Measurements from ENCODE around the gene CPVL.

The CPVL gene

GRCh38 chr7:29167721-29168120 is 21.4 kb upstream of the CPVL start:
- DNase-seq (ENCODE audit: low spot score in 2 of 2) (no peak), ATAC-seq (no peak)
- Mint-ChIP-seq H3K4me1 (no peaks in the 10 kb centered on the region), H3K4me3 (no peak overlapping the region), H3K27ac (no peak overlapping the region), H3K36me3 (no peaks in the 10 kb centered on the region), H3K9me3 (peaks cover 3% of the 10 kb centered on the region)

DNA sequence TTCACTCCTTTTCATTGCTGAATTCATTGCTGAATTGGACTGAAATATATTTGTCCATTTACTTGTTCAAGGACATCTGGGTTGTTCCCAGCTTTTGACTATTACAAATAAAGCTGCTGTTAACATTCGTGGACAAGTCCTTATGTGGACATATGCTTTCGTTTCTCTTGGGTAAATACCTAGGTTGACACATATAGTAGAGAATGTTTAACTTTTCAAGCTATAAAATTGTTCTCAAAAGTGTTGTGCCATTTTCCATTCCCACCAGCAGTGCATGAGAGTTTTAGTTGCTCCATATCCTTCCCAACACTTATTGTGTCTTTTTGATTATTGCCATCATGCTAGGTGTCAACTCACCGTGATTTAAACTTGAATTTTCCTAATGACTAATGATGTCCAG is 17.5 kb upstream of the CPVL start:
- no peaks in the 10 kb centered on the region for H3K4me1 Mint-ChIP-seq
- H3K9me3 Mint-ChIP-seq = peaks cover 3% of the 10 kb centered on the region
- DNase-seq (ENCODE audit: low spot score in 2 of 2) (no peak), ATAC-seq (no peak)
- no peak overlapping the region for H3K4me3 Mint-ChIP-seq
- no peaks in the 10 kb centered on the region for H3K36me3 Mint-ChIP-seq
- H3K27ac Mint-ChIP-seq = no peak overlapping the region

GRCh38 chr7:29162577-29162976 is 16.2 kb upstream of the CPVL start:
- DNase-seq (ENCODE audit: low spot score in 2 of 2) (no peak), ATAC-seq (no peak)
- no peaks in the 10 kb centered on the region for H3K36me3 Mint-ChIP-seq
- no peaks in the 10 kb centered on the region for H3K4me1 Mint-ChIP-seq
- H3K9me3 Mint-ChIP-seq = peaks cover 3% of the 10 kb centered on the region
- H3K4me3 Mint-ChIP-seq = no peak overlapping the region
- no peak overlapping the region for H3K27ac Mint-ChIP-seq

GRCh38 chr7:29161231-29161630 is 14.9 kb upstream of the CPVL start:
- no peak for ATAC-seq
- Mint-ChIP-seq H3K27ac (no peak overlapping the region), H3K4me3 (no peak overlapping the region), H3K9me3 (no peaks in the 10 kb centered on the region), H3K4me1 (peaks cover 9% of the 10 kb centered on the region), H3K36me3 (no peaks in the 10 kb centered on the region)
- no peak for DNase-seq (ENCODE audit: low spot score in 2 of 2)

DNA sequence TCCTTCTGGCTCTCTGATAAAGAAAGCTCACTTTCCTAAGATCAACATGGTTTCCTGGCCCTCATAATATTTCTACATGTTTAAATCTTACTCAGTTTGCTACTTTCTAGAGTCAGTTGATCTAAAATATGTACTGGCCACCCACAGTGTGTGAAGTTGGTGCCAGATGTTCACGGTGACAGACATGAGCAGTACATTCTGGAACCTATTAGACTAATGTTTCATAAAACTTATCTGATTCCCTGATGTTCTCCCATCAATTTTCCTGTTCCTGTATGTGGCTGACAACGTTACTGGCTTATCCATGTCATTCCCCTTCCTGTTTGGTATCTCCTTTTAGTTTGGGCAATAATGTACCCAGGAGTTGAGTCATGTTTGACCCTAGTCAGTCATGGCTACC is 13.7 kb upstream of the CPVL start:
- Mint-ChIP-seq H3K4me1 (peaks cover 9% of the 10 kb centered on the region), H3K9me3 (no peaks in the 10 kb centered on the region), H3K36me3 (no peaks in the 10 kb centered on the region), H3K27ac (no peak overlapping the region), H3K4me3 (no peak overlapping the region)
- ATAC-seq (no peak), DNase-seq (ENCODE audit: low spot score in 2 of 2) (peak in 1 of 2 donors; percentile 25)

DNA sequence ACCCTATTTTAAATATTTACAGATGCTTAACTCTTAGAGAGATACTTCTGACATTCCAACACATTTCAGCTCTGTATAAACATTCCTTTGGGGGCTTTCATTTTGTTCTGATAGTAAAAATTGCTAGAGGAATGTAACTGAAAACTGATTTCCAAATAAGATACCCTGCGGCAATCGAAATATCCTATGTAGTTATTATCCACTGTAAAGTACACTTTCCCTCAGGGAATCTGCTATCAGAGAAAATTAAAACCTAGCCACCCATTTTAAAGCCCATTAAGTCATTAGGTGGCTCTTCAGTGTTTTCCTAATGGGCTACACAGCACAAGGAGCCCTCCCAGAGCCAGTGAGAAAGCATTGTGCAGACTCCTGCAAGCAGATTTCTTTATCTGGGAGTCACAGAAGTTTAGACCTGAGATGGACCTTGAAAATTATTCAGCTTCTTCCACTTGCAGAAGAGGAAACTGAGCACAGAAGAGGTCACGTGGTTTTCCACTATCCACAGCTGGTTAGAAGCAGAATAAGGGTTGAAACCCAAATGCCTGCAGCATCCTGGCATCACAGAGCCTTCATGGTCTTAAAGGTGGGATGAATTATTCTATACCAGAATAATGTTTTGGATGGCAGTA is 12.6 kb upstream of the CPVL start:
- H3K4me1 Mint-ChIP-seq = peaks cover 9% of the 10 kb centered on the region
- no peaks in the 10 kb centered on the region for H3K36me3 Mint-ChIP-seq
- no peaks in the 10 kb centered on the region for H3K9me3 Mint-ChIP-seq
- DNase-seq (ENCODE audit: low spot score in 2 of 2) (peak in 1 of 2 donors; percentile 12), ATAC-seq (no peak)
- H3K27ac Mint-ChIP-seq = no peak overlapping the region
- H3K4me3 Mint-ChIP-seq = no peak overlapping the region

- H3K4me3 Mint-ChIP-seq = peak overlapping the region; percentile 18
- H3K27ac Mint-ChIP-seq = no peak overlapping the region
- DNase-seq (ENCODE audit: low spot score in 2 of 2) = peak in 1 of 2 donors; percentile 45
- peaks cover 9% of the 10 kb centered on the region for H3K4me1 Mint-ChIP-seq
- no peaks in the 10 kb centered on the region for H3K36me3 Mint-ChIP-seq
- no peak for ATAC-seq
- no peaks in the 10 kb centered on the region for H3K9me3 Mint-ChIP-seq
These were observed 10.6 kb upstream of the CPVL start for GRCh38 chr7:29156907-29157452.

GRCh38 chr7:29154076-29154475 is 7.7 kb upstream of the CPVL start:
- Mint-ChIP-seq H3K36me3 (no peaks in the 10 kb centered on the region), H3K27ac (no peak overlapping the region), H3K4me3 (no peak overlapping the region), H3K4me1 (peaks cover 9% of the 10 kb centered on the region), H3K9me3 (no peaks in the 10 kb centered on the region)
- ATAC-seq (no peak), DNase-seq (ENCODE audit: low spot score in 2 of 2) (peak in 1 of 2 donors; percentile 22)

DNA sequence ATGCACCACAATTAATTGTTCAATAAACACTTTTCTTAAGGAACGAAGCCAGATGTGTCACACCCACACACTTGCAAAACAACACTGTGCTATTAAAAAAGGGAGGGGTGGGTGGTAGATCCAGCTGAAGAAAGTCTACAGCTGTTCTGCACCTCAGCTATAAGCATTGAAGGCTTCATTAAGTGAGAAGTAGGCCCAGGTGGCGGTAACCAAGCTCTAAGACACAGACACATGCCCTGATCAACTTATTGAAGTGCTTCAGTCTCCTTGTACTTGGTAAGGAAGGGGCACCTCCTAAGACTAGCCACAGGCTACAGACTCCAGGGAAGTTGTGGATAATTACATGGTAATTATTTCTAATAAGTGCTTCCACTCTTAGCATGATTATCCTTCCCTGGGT is 4.5 kb upstream of the CPVL start:
- H3K4me3 Mint-ChIP-seq = no peak overlapping the region
- peaks cover 13% of the 10 kb centered on the region for H3K4me1 Mint-ChIP-seq
- no peak for ATAC-seq
- no peak overlapping the region for H3K27ac Mint-ChIP-seq
- H3K9me3 Mint-ChIP-seq = no peaks in the 10 kb centered on the region
- no peaks in the 10 kb centered on the region for H3K36me3 Mint-ChIP-seq
- DNase-seq (ENCODE audit: low spot score in 2 of 2) = peak in 1 of 2 donors; percentile 34

- Mint-ChIP-seq H3K36me3 (no peaks in the 10 kb centered on the region), H3K27ac (no peak overlapping the region), H3K4me1 (peaks cover 15% of the 10 kb centered on the region), H3K4me3 (no peak overlapping the region), H3K9me3 (no peaks in the 10 kb centered on the region)
- no peak for ATAC-seq
- peak in 1 of 2 donors; percentile 30 for DNase-seq (ENCODE audit: low spot score in 2 of 2)
These were observed 2.7 kb upstream of the CPVL start for GRCh38 chr7:29149036-29149435.

DNA sequence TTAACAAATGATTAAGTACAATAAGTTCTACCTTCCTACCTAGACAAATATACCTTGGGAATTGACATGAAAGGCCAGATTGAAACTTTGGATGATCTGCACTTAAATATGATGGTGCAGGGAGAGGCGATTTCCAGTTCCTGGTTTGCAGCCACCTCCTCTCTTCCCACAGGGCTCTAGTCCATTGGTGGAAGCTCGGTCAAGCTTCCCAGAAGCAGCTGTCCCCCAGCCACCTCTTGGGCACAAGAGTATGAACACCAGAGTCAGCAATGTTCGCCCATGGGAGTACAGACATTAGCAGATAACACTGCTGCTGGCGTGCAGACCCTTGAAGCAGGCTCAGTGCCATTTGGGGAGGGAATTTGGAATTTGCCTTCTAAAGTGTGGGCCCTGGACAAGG is 1.5 kb upstream of the CPVL start:
- no peak for ATAC-seq
- Mint-ChIP-seq H3K9me3 (no peaks in the 10 kb centered on the region), H3K4me1 (peaks cover 15% of the 10 kb centered on the region), H3K27ac (no peak overlapping the region), H3K4me3 (no peak overlapping the region), H3K36me3 (no peaks in the 10 kb centered on the region)
- DNase-seq (ENCODE audit: low spot score in 2 of 2) = peak in 1 of 2 donors; percentile 38

DNA sequence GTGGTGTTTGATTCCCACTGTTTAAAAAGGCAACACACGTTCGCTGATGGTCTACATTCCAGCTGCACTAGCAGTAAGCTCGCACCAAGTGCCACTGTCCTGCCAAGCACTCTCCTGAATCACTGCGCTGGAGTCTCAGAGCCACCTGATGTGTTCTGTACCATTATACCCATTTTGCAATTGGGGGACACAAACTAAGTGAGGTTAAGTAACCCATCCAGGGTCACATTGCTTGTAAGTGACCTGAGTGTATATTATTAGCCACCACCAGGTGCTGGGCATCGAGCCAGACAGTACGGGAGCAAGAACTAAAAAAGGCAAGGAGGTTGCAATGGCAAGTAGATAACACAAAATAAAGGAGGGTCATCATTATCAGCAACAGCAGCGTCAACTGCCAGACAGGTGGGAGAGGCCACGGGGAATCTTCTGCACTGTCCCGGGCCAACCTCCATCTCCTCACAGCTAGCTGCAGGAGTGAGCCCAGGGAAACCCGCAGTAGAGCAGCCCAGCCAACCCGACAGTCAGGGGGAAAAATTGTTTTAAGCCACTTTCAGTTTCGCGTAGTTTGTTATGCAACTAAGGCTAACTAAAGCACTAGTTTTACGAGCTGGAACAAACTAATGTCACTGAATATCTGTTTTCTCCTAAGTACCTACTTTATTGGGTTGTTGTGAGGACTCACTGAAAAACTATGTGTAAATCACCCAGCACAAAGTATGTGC is 712 bp upstream of the CPVL start:
- no peaks in the 10 kb centered on the region for H3K9me3 Mint-ChIP-seq
- H3K4me3 Mint-ChIP-seq = peak overlapping the region; percentile 40
- ATAC-seq (no peak), DNase-seq (ENCODE audit: low spot score in 2 of 2) (peak in 1 of 2 donors; percentile 40)
- H3K4me1 Mint-ChIP-seq = peaks cover 15% of the 10 kb centered on the region
- H3K27ac Mint-ChIP-seq = no peak overlapping the region
- no peaks in the 10 kb centered on the region for H3K36me3 Mint-ChIP-seq

DNA sequence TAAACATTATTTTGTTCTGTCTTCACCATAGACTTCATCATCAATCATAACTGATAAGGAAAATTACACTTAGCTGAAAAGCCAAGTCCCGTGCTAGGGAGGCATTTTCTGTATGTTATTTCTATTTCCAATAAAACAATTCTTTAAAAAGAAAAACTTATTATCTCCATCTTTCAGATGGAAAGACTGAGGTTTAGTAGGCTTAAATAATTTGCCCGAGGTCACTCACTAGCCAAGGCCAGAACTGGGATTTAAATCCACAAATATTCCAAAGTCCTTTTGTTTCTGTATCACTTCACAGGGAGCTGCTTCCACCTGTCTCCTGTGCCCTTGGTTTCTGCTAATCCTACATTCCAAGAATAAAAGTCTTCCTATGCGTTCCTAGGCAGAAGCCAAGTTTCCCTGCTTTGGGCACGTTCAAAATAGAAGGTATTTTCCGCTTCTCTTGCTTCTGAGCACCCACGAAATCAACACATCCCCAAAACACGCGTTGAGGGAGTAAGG is 732 bp downstream of the CPVL start:
- H3K4me1 Mint-ChIP-seq = peaks cover 15% of the 10 kb centered on the region
- H3K27ac Mint-ChIP-seq = no peak overlapping the region
- DNase-seq (ENCODE audit: low spot score in 2 of 2) = no peak
- no peak for ATAC-seq
- peak overlapping the region; percentile 40 for H3K4me3 Mint-ChIP-seq
- H3K36me3 Mint-ChIP-seq = no peaks in the 10 kb centered on the region
- H3K9me3 Mint-ChIP-seq = no peaks in the 10 kb centered on the region

DNA sequence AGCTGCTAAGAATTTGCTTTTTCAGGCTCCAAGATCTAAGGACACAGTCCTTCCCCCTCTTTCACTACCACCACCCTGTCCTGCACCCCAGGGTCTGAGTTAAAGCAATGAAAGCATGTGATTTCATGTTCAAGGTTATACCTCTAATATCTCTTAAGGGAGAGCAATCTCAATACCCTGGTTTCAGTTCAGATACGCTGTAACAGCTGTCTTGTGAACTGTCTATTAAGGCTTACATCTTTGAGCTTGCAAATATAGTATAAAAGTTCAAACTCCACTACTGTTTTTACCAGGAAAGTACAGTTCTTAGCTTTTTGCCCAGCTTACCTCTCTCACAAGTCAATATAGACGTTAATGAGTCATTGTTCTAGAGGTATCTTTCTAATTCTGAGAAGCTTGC is 2.6 kb downstream of the CPVL start:
- peak; percentile 80 for ATAC-seq
- no peaks in the 10 kb centered on the region for H3K9me3 Mint-ChIP-seq
- no peak overlapping the region for H3K4me3 Mint-ChIP-seq
- H3K36me3 Mint-ChIP-seq = no peaks in the 10 kb centered on the region
- peak in 1 of 2 donors; percentile 41 for DNase-seq (ENCODE audit: low spot score in 2 of 2)
- peaks cover 15% of the 10 kb centered on the region for H3K4me1 Mint-ChIP-seq
- H3K27ac Mint-ChIP-seq = no peak overlapping the region

- no peaks in the 10 kb centered on the region for H3K36me3 Mint-ChIP-seq
- DNase-seq (ENCODE audit: low spot score in 2 of 2) (peak in 1 of 2 donors; percentile 13), ATAC-seq (no peak)
- H3K4me1 Mint-ChIP-seq = peaks cover 15% of the 10 kb centered on the region
- no peak overlapping the region for H3K4me3 Mint-ChIP-seq
- no peaks in the 10 kb centered on the region for H3K9me3 Mint-ChIP-seq
- no peak overlapping the region for H3K27ac Mint-ChIP-seq
These were observed 4.2 kb downstream of the CPVL start for GRCh38 chr7:29142021-29142727.
